ENCODE results near the gene POLDIP2.

The POLDIP2 gene

DNA sequence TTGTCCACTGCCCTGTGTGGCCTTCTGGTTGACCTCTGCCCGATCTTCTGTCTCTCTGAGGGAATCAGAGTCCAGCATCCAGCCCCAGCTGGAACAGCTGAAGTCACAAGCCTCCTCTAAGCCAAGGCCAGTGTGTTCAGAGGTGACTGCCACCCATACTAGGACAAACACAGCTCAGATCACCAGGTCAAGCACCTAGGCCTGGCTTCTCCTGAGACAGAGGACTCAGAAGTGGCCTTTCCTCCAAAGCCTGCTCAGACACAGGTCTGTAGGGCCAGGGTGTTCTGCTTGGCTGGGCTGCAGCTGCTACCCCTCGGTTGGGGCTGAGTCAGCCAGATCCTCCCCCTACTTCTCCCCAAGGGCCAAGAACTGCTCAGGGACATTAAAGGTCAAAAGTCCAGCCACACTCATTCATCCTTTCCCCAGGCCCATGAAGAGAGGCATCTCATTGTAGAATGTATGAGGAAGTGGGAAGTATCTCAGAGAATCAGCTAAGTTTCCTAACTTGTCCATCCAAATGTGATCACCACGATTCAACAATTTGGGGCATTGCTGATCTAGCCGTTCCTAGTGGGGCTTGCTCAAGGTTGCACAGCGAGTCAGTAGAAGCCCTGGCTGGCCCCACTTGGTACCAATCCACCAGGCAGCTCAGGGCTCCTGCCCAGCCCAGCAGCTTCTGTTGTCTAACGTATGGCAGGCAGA lies 41.1 kb upstream of the POLDIP2 start:
- Histone ChIP-seq H3K4me1 (peaks cover 24% of the 10 kb centered on the region), H3K9ac (peak overlapping the region; percentile 64), H3K9me3 (no peaks in the 10 kb centered on the region), H3K27me3 (no peaks in the 10 kb centered on the region), H3K27ac (peak overlapping the region; percentile 64), H3K4me3 (no peak overlapping the region), H4K20me1 (no peaks in the 10 kb centered on the region), H3K36me3 (peaks cover 64% of the 10 kb centered on the region), H3K4me2 (peak overlapping the region; percentile 65)
- no peak for TF ChIP-seq Cebpa-rat (IDR thresholded peaks at IDR 0.05)

GRCh38 chr17:28397687-28398279 lies 40.5 kb upstream of the POLDIP2 start:
- H3K9me3 ChIP-seq = no peaks in the 10 kb centered on the region
- H3K36me3 ChIP-seq = peaks cover 71% of the 10 kb centered on the region
- TF ChIP-seq Cebpa-rat (IDR thresholded peaks at IDR 0.05) = no peak
- no peak overlapping the region for H3K4me3 ChIP-seq
- H3K4me2 ChIP-seq = peak overlapping the region; percentile 65
- no peaks in the 10 kb centered on the region for H3K27me3 ChIP-seq
- H3K4me1 ChIP-seq = peaks cover 18% of the 10 kb centered on the region
- H3K9ac ChIP-seq = peak overlapping the region; percentile 64
- peak overlapping the region; percentile 64 for H3K27ac ChIP-seq
- no peaks in the 10 kb centered on the region for H4K20me1 ChIP-seq

GRCh38 chr17:28397275-28397674 lies 39.9 kb upstream of the POLDIP2 start:
- Histone ChIP-seq H3K27ac (no peak overlapping the region), H4K20me1 (no peaks in the 10 kb centered on the region), H3K4me1 (peaks cover 18% of the 10 kb centered on the region), H3K27me3 (no peaks in the 10 kb centered on the region), H3K4me3 (no peak overlapping the region), H3K4me2 (no peak overlapping the region), H3K9me3 (no peaks in the 10 kb centered on the region), H3K36me3 (peaks cover 76% of the 10 kb centered on the region), H3K9ac (no peak overlapping the region)
- TF ChIP-seq Cebpa-rat (IDR thresholded peaks at IDR 0.05) = no peak

- TF ChIP-seq Cebpa-rat (IDR thresholded peaks at IDR 0.05) = no peak
- Histone ChIP-seq H3K4me1 (peaks cover 18% of the 10 kb centered on the region), H4K20me1 (no peaks in the 10 kb centered on the region), H3K36me3 (peaks cover 81% of the 10 kb centered on the region), H3K9me3 (no peaks in the 10 kb centered on the region), H3K27ac (no peak overlapping the region), H3K27me3 (no peaks in the 10 kb centered on the region), H3K4me2 (no peak overlapping the region), H3K9ac (no peak overlapping the region), H3K4me3 (no peak overlapping the region)
Measured at GRCh38 chr17:28396635-28397239, 39.4 kb upstream of the POLDIP2 start.

- Histone ChIP-seq H3K4me3 (no peak overlapping the region), H3K27me3 (no peaks in the 10 kb centered on the region), H3K27ac (no peak overlapping the region), H3K9ac (no peak overlapping the region), H3K36me3 (peaks cover 89% of the 10 kb centered on the region), H3K4me1 (peaks cover 18% of the 10 kb centered on the region), H3K4me2 (no peak overlapping the region), H4K20me1 (no peaks in the 10 kb centered on the region), H3K9me3 (no peaks in the 10 kb centered on the region)
- TF ChIP-seq Cebpa-rat (IDR thresholded peaks at IDR 0.05) = no peak
Measured at GRCh38 chr17:28395968-28396367, 38.6 kb upstream of the POLDIP2 start.

GRCh38 chr17:28395426-28395825 lies 38.1 kb upstream of the POLDIP2 start:
- Histone ChIP-seq H3K4me2 (no peak overlapping the region), H3K9ac (no peak overlapping the region), H3K9me3 (no peaks in the 10 kb centered on the region), H4K20me1 (no peaks in the 10 kb centered on the region), H3K4me1 (peaks cover 18% of the 10 kb centered on the region), H3K27ac (no peak overlapping the region), H3K36me3 (peaks cover 92% of the 10 kb centered on the region), H3K4me3 (no peak overlapping the region), H3K27me3 (no peaks in the 10 kb centered on the region)
- TF ChIP-seq Cebpa-rat (IDR thresholded peaks at IDR 0.05) = no peak

- H4K20me1 ChIP-seq = no peaks in the 10 kb centered on the region
- no peak for TF ChIP-seq Cebpa-rat (IDR thresholded peaks at IDR 0.05)
- H3K36me3 ChIP-seq = peaks cover 92% of the 10 kb centered on the region
- H3K4me3 ChIP-seq = no peak overlapping the region
- H3K4me2 ChIP-seq = no peak overlapping the region
- no peaks in the 10 kb centered on the region for H3K27me3 ChIP-seq
- no peaks in the 10 kb centered on the region for H3K9me3 ChIP-seq
- peaks cover 18% of the 10 kb centered on the region for H3K4me1 ChIP-seq
- H3K27ac ChIP-seq = no peak overlapping the region
- no peak overlapping the region for H3K9ac ChIP-seq
Measured at GRCh38 chr17:28394337-28395116, 37.2 kb upstream of the POLDIP2 start.

- no peak overlapping the region for H3K4me3 ChIP-seq
- no peak for TF ChIP-seq Cebpa-rat (IDR thresholded peaks at IDR 0.05)
- peaks cover under 1% of the 10 kb centered on the region; the same call in 1 of the 2 replicates for H3K4me1 ChIP-seq
- no peak overlapping the region for H3K9ac ChIP-seq
- H4K20me1 ChIP-seq = no peaks in the 10 kb centered on the region; the same call in 1 of the 2 replicates
- H3K27ac ChIP-seq = no peak overlapping the region
- H3K4me2 ChIP-seq = no peak overlapping the region
- H3K36me3 ChIP-seq = peaks cover 100% of the 10 kb centered on the region
- H3K27me3 ChIP-seq = no peaks in the 10 kb centered on the region
- no peaks in the 10 kb centered on the region for H3K9me3 ChIP-seq
Measured at GRCh38 chr17:28392491-28392890, 35.2 kb upstream of the POLDIP2 start.

- no peak overlapping the region for H3K9ac ChIP-seq
- H4K20me1 ChIP-seq = no peaks in the 10 kb centered on the region; the same call in 1 of the 2 replicates
- no peaks in the 10 kb centered on the region for H3K9me3 ChIP-seq
- no peaks in the 10 kb centered on the region for H3K4me1 ChIP-seq
- TF ChIP-seq Cebpa-rat (IDR thresholded peaks at IDR 0.05) = no peak
- H3K4me2 ChIP-seq = no peak overlapping the region
- no peak overlapping the region for H3K4me3 ChIP-seq
- H3K27me3 ChIP-seq = no peaks in the 10 kb centered on the region
- H3K27ac ChIP-seq = no peak overlapping the region
- peaks cover 92% of the 10 kb centered on the region for H3K36me3 ChIP-seq
Measured at GRCh38 chr17:28391401-28391800, 34.1 kb upstream of the POLDIP2 start.
